Measurements from ENCODE around the gene TJP1. TPM values are rescaled to one million over a fixed set of nuclear protein-coding genes. Genes with fewer than 3 reads are reported as not detected.

TJP1 gene
- total RNA-seq, 1 donor from 2014 or later = 0.44 TPM

DNA sequence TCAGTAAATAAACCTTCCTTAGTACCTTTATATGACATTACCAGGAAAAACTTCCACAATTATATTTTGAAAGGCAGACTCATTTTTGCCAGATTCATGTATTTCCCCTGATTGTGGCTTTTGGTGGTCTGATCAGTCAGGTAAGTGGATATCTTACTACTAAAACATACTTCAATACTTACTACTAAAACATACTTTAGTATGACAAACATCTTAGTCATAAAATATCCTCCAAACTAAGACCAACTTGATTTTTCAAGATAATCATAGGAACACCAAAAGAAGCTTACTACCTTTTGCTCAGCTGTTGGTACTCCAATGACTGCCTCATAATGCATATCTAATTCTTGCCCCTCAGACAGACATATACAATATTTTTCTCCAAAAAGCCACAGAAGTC is 9.3 kb downstream of the TJP1 start:
- POLR2A ChIA-PET = no interaction called here
- peaks cover 6% of the 10 kb centered on the region for H3K9me3 Mint-ChIP-seq
- H3K4me3 Mint-ChIP-seq = no peak overlapping the region
- CTCF ChIA-PET = no interaction called here
- intact Hi-C loops (cut with micrococcal nuclease) = no loop called here
- DNase-seq = no peak
- no peak overlapping the region for H3K27ac Mint-ChIP-seq
- H3K27me3 Mint-ChIP-seq = peaks cover 52% of the 10 kb centered on the region
- no peaks in the 10 kb centered on the region for H3K4me1 Mint-ChIP-seq
- H3K36me3 Mint-ChIP-seq (ENCODE audit: low read depth) = no peaks in the 10 kb centered on the region
- TF ChIP-seq, protein P1, sequence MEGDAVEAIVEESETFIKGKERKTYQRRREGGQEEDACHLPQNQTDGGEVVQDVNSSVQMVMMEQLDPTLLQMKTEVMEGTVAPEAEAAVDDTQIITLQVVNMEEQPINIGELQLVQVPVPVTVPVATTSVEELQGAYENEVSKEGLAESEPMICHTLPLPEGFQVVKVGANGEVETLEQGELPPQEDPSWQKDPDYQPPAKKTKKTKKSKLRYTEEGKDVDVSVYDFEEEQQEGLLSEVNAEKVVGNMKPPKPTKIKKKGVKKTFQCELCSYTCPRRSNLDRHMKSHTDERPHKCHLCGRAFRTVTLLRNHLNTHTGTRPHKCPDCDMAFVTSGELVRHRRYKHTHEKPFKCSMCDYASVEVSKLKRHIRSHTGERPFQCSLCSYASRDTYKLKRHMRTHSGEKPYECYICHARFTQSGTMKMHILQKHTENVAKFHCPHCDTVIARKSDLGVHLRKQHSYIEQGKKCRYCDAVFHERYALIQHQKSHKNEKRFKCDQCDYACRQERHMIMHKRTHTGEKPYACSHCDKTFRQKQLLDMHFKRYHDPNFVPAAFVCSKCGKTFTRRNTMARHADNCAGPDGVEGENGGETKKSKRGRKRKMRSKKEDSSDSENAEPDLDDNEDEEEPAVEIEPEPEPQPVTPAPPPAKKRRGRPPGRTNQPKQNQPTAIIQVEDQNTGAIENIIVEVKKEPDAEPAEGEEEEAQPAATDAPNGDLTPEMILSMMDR (IDR thresholded peaks at IDR 0.05) = no peak
- no peak for ATAC-seq (ENCODE audit: low read depth)

DNA sequence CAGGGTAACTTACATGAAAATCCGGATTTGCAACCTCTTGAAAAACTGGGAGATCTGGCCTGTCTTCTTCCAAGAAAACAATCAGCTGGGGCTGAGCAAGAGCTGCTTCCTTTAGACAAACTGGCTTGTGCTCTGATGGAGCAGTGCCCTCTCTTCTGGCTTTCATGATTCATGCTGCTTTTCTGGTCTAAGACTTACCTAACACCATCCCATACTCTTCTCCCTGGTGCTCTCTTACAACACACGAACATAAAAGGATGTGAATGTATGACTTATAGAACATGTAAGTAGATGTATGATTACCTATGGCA is 9.9 kb downstream of the TJP1 start:
- peaks cover 6% of the 10 kb centered on the region for H3K9me3 Mint-ChIP-seq
- POLR2A ChIA-PET = no interaction called here
- no peaks in the 10 kb centered on the region for H3K36me3 Mint-ChIP-seq (ENCODE audit: low read depth)
- no peak overlapping the region for H3K4me3 Mint-ChIP-seq
- H3K27me3 Mint-ChIP-seq = peaks cover 50% of the 10 kb centered on the region
- H3K4me1 Mint-ChIP-seq = no peaks in the 10 kb centered on the region
- no peak for DNase-seq
- TF ChIP-seq, protein P1 (IDR thresholded peaks at IDR 0.05) = no peak
- ATAC-seq (ENCODE audit: low read depth) = no peak
- no peak overlapping the region for H3K27ac Mint-ChIP-seq
- intact Hi-C loops (cut with micrococcal nuclease) = no loop called here
- CTCF ChIA-PET = no interaction called here

DNA sequence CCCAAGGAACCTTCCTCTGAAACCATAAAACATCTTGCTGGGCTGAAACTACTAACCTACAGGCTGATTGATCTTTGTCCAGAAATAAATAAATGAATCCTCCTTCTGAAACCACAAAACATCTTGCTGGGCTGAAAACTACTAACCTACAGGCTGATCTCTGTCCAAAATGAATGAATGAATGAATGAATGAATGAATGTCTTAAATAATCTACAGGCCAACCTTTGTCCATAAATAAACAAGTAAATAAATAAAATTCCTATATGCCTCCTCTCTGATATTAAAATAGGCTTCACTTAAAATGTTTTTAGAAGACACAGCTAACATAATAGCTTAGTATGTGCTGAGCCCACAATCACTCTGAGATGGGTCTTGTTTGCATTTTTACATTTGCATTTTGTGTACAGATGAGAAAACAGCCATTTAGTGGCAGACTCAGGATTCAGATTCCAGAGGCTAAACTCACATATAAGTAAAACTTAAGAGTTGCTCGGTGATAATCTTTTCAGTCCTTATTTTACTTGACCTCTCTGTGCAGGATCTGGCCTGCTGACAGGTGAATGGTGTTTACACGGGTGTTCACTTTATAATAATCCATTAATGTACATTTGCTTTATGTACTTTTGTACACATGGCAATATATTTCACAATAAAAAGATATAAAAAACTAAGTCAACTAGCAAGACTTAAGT is 10.4 kb downstream of the TJP1 start:
- TF ChIP-seq, protein P1 (IDR thresholded peaks at IDR 0.05) = no peak
- H3K27ac Mint-ChIP-seq = no peak overlapping the region
- no peaks in the 10 kb centered on the region for H3K36me3 Mint-ChIP-seq (ENCODE audit: low read depth)
- ChIA-PET CTCF (no interaction called here), POLR2A (no interaction called here)
- peaks cover 3% of the 10 kb centered on the region for H3K9me3 Mint-ChIP-seq
- peaks cover 47% of the 10 kb centered on the region for H3K27me3 Mint-ChIP-seq
- DNase-seq (no peak), ATAC-seq (ENCODE audit: low read depth) (no peak)
- H3K4me1 Mint-ChIP-seq = no peaks in the 10 kb centered on the region
- intact Hi-C loops (cut with micrococcal nuclease) = no loop called here
- no peak overlapping the region for H3K4me3 Mint-ChIP-seq

DNA sequence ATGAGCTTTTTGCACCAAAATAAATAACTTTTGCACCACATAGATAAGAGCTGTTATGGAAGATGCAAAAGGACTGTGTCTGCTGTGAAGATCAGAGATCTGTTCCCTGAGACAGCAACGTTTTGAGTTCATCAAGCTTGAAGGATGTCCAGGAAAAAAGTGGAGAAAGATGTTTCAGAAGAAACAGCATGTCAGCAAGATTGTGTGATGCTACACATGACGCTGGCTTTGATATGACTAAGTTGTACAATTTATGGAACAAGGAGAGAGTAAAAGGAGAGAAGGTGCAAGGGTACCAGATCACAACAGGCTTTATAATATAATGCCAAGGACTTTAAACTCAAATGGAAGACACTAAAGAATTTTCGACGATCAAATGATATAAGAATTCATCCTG is 16.6 kb downstream of the TJP1 start:
- no peak for ATAC-seq (ENCODE audit: low read depth)
- intact Hi-C loops (cut with micrococcal nuclease) = no loop called here
- ChIA-PET CTCF (no interaction called here), POLR2A (no interaction called here)
- no peak for DNase-seq
- TF ChIP-seq, protein P1 (IDR thresholded peaks at IDR 0.05) = no peak
- no peaks in the 10 kb centered on the region for H3K9me3 Mint-ChIP-seq
- H3K27ac Mint-ChIP-seq = no peak overlapping the region
- no peaks in the 10 kb centered on the region for H3K36me3 Mint-ChIP-seq (ENCODE audit: low read depth)
- no peak overlapping the region for H3K4me3 Mint-ChIP-seq
- H3K27me3 Mint-ChIP-seq = peaks cover 31% of the 10 kb centered on the region
- no peaks in the 10 kb centered on the region for H3K4me1 Mint-ChIP-seq

DNA sequence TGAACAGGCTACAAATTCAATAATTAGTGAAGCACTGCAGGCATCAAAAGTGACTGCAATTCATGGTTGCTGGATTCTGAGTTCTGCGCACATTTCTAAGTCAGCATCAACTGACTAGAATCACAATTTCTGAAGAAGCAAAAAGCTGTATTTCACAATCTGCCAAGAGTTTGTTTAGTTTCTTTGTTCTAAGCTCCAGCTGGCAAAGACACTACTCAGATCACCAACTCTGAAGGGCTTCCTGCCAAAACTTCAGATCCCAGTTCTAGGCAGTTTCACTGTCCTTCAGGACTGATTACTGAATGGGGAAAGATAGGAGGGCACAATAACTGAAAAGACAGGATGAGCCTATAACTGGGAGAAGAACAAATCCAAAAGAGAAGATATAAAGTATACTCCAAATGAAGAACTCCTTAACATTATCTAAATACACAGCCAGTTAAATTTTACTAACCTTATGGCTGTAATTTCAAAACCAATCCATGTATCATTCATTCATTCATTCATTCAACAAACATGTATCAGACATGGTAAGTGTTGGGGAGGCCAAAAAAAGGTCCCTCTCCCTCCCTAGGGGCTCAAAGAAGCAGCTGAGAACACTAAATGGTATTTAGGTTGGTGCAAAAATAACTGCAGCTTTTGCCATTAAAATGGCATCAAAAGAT is 17.1 kb downstream of the TJP1 start:
- no peak for DNase-seq
- ChIA-PET CTCF (no interaction called here), POLR2A (no interaction called here)
- TF ChIP-seq, protein P1 (IDR thresholded peaks at IDR 0.05) = no peak
- peaks cover 29% of the 10 kb centered on the region for H3K27me3 Mint-ChIP-seq
- H3K9me3 Mint-ChIP-seq = no peaks in the 10 kb centered on the region
- ATAC-seq (ENCODE audit: low read depth) = no peak
- intact Hi-C loops (cut with micrococcal nuclease) = no loop called here
- H3K36me3 Mint-ChIP-seq (ENCODE audit: low read depth) = no peaks in the 10 kb centered on the region
- H3K27ac Mint-ChIP-seq = no peak overlapping the region
- H3K4me1 Mint-ChIP-seq = no peaks in the 10 kb centered on the region
- H3K4me3 Mint-ChIP-seq = no peak overlapping the region

Data from activated B cell treated with CpG ODN at 0.5 μM for 24 hours (primary cell).